ENCODE results near the gene PRR23C. TPM values are rescaled to one million over a fixed set of nuclear protein-coding genes. Genes with fewer than 3 reads are reported as not detected.

PRR23C gene
- not detected in 2 replicates for total RNA-seq

GRCh38 chr3:139044366-139045210, at the start of gene PRR23C:
TSS of gene PRR23C (minus strand) at chr3:139044892. CDS start at chr3:139044620, 272 bp downstream.

GRCh38 chr3:139020868-139021234, 23.8 kb downstream of the PRR23C start, which contains the start of gene PRR23B:
TSS of gene PRR23B (minus strand) at chr3:139020926. CDS start at chr3:139020661, 265 bp downstream.

GRCh38 chr3:139006051-139006716, 38.5 kb downstream of the PRR23C start, which contains the start of gene PRR23A:
TSS of gene PRR23A (minus strand) at chr3:139006268. CDS start at chr3:139006268, 0 bp downstream.

Other genes starting within 250 kb of the PRR23C start
- gene PIK3CB, start 210.0 kb downstream of the PRR23C start, total RNA-seq: 11.2 and 30.6 TPM in 2 replicates
- under 0.01 TPM in 1 of 2 replicates, not detected in the other for gene FOXL2, start 97.8 kb downstream of the PRR23C start, total RNA-seq
- gene FOXL2NB, start 97.7 kb downstream of the PRR23C start, total RNA-seq: not detected in 2 replicates
- not detected in 2 replicates for gene PRR23A, start 38.6 kb downstream of the PRR23C start, total RNA-seq
- not detected in 2 replicates for gene PRR23B, start 24.0 kb downstream of the PRR23C start, total RNA-seq